Measurements from ENCODE around the gene NEDD9.

Gene NEDD9

GRCh38 chr6:11258260-11259237 lies 26.1 kb upstream of the NEDD9 start:
- H3K4me3 ChIP-seq (ENCODE audit: low read depth, low read length), result no peak overlapping the region
- CTCF ChIA-PET, result interaction anchor here (1.0 kb wide), 1 partner anchor 238 kb away, joined by 3 read pairs; no protein-coding TSS in a partner anchor
- POLR2A ChIA-PET, result interaction anchor here (0.8 kb wide), 1 partner anchor 57 kb away, joined by 3 read pairs; no protein-coding TSS in a partner anchor
- DNase-seq (ENCODE audit: low read depth, low spot score), result no peak
- TF ChIP-seq CTCF (IDR thresholded peaks at IDR 0.05; ENCODE audit: insufficient read depth, low read length, missing control alignments), result no peak

GRCh38 chr6:11255610-11256009 lies 23.1 kb upstream of the NEDD9 start:
- TF ChIP-seq CTCF (IDR thresholded peaks at IDR 0.05; ENCODE audit: insufficient read depth, low read length, missing control alignments), result no peak
- ChIA-PET POLR2A (no interaction called here), CTCF (interaction anchor here (1.1 kb wide), 1 partner anchor 13 kb away, joined by 4 read pairs; no protein-coding TSS in a partner anchor)
- no peak for DNase-seq (ENCODE audit: low read depth, low spot score)
- no peak overlapping the region for H3K4me3 ChIP-seq (ENCODE audit: low read depth, low read length)

- DNase-seq (ENCODE audit: low read depth, low spot score), result no peak
- CTCF ChIA-PET, result no interaction called here
- no peak overlapping the region for H3K4me3 ChIP-seq (ENCODE audit: low read depth, low read length)
- no peak for TF ChIP-seq CTCF (IDR thresholded peaks at IDR 0.05; ENCODE audit: insufficient read depth, low read length, missing control alignments)
- POLR2A ChIA-PET, result no interaction called here
These were observed 21.1 kb upstream of the NEDD9 start for GRCh38 chr6:11253594-11253993.

GRCh38 chr6:11251553-11252360 lies 19.3 kb upstream of the NEDD9 start:
- ChIA-PET CTCF (interaction anchor here (1.3 to 1.5 kb wide), 4 partner anchors 10 to 245 kb away, joined by 3 to 4 read pairs (median 3); no protein-coding TSS in a partner anchor), POLR2A (interaction anchor here (0.5 to 0.6 kb wide), 2 partner anchors 13 to 19 kb away, joined by 3 read pairs; partner anchors contain the start of gene NEDD9)
- no peak for TF ChIP-seq CTCF (IDR thresholded peaks at IDR 0.05; ENCODE audit: insufficient read depth, low read length, missing control alignments)
- H3K4me3 ChIP-seq (ENCODE audit: low read depth, low read length), result no peak overlapping the region
- no peak for DNase-seq (ENCODE audit: low read depth, low spot score)

- ChIA-PET CTCF (no interaction called here), POLR2A (no interaction called here)
- no peak for TF ChIP-seq CTCF (IDR thresholded peaks at IDR 0.05; ENCODE audit: insufficient read depth, low read length, missing control alignments)
- no peak for DNase-seq (ENCODE audit: low read depth, low spot score)
- no peak overlapping the region for H3K4me3 ChIP-seq (ENCODE audit: low read depth, low read length)
These were observed 17.6 kb upstream of the NEDD9 start for GRCh38 chr6:11250108-11250507.

Data from AG04449 (cell line).